ENCODE measurements around the gene NCF4.

The NCF4 gene

DNA sequence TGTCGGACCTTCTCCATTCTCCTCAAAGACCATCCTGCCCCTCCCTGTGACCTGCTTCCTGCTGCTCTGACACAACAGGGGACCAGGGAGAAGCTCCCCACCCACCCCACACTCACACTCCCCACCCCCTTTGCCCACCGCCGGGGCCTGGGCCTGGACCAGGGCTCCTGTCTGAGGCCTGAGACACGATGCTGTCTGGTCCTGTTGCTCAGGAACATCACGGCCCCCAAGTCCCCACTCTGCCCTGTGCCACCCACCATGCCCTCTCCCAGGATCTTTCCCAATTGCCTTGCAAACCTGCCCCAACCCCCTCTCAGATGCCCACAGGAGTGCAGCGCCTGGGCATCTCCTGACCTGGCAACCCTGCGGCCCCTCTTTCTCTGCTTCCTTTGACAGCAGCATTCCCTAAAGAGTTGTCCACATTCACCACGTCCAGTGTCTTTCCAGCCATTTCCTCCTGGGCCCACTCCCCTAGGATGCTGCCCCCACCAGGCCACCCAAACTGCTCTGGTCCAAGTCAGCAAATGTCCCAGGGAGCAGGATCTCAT is 63.4 kb downstream of the NCF4 start:
- no peak for DNase-seq

DNA sequence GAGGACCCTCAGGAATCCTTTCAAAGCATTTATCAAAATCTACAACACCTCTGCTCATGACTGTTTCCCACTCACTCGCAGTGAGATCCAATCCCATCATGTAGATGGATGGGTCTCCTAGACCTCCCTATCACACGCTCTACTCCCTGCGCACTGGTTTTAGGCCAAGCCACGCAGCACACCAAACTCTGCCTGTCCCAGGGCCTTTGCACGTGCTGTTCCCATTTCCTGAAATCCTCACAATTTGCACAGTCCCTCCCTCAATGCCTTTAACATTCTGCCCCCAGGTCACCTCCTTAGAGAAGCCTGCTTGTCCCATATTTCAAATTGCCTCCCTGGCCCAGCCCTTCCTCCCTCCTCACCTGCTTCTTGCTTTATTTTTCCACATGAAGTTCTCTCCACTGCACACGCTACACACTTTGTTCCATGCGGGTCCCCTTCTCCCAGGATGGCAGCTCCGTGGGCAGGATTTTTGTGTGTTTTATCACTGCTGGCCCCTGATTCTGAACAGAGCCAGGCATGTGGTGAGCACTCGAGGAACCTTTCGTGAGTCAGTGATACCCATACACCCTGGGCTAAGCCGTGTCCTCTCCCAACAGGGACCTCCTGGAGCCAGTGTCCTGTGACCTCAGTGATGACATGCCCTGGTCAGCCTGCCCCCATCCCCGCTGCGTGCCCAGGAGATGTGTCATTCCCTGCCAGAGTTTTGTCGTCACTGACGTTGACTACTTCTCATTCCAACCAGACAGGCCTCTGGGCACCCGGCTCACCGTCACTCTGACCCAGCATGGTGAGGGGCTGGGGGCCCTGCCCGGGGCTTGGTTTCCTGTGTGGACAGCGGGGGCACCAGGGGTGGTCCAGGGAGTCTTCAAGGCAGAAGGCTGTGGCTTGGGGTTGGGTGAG is 64.8 kb downstream of the NCF4 start:
- DNase-seq, result no peak

DNA sequence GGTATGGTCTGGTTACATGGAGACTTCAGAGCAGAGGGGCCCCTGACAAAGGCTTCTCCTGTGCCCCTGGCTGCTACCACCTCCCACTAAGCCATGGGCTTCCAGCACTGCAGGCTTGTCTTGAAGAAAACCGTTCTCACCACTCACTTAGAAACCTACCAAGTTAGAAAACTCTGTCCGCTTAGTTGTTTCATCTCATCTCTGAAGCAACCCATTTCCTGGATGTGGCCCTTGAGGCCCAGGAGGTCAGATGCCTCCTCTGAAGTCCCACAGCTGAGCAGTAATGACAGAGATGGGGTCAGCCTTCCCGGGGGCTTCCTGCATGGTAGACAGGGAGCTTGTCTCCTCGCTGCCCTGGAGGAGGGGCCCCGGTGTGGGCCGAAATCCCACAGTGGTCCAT is 65.5 kb downstream of the NCF4 start:
- DNase-seq, result no peak

DNA sequence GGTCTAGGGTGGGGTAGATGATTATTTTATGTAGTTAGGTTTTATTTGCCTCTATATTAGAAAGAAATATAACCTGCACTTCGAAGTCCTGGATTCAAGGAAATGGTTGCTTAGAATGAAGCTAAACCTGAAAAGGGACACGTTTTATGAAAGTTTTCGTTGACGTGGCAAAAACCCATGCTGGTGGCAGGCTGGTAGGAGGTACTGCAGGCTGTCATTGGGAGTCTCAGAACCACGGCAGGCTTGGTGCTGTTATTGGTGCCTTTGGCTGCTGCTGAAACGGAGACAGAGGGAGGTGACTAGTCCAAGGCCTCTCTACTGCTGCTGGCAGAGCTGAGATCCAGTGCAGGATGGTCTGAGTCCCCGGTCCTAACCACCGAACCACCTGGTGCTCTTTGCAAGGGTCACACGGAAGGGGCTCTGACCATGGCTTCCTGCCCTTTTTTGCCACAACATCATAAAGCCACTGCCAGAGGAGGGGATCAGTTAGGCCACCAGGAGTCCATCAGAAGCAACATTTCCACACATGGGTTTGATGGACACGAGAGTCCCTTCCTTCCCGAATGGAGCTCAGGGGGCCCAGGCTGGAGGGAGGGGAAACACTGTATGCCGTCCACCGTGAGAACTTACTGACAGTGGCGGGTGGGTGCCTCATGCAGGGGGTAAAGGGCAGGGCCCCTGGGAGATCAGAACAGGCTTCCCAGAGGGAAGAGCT is 66.1 kb downstream of the NCF4 start:
- no peak for DNase-seq
